B cell (primary cell): ENCODE results near the gene ELMO1. TPM values are rescaled to one million over a fixed set of nuclear protein-coding genes. Genes with fewer than 3 reads are reported as not detected.

ENCODE experiments used
- ATAC-seq: fragments of 200-7000 bp; cut with Tn5 transposase; one replicate; pipeline ENCODE4 v1.10.0; 2021; ENCODE audit warnings: low read depth, mild to moderate bottlenecking, moderate number of reproducible peaks, moderate library complexity
- CTCF ChIA-PET: fragments of 350-600 bp; sonication (Branson Sonifier 250); formaldehyde crosslinking; loops from one replicate; lab custom pipeline; 2021; ENCODE audit warnings: antibody characterized with exemption, inconsistent platforms; lab: Charles Lee
- POLR2A ChIA-PET: fragments of 350-600 bp; sonication (Branson Sonifier 250); formaldehyde crosslinking; loops from one replicate; lab custom pipeline; 2021; ENCODE audit warnings: antibody characterized with exemption; lab: Charles Lee
- DNase-seq: peaks from one replicate; pipeline ENCODE4 v3.0.0; 2013
- H2AFZ ChIP-seq: 2 replicates; pipeline ENCODE4 v1.6.1; 2012; ENCODE audit warnings: mild to moderate bottlenecking, low read depth, low read length; ENCODE audit not compliant: insufficient read depth, poor library complexity, severe bottlenecking
- H3K27ac ChIP-seq, 2 donors: 1 replicate in 1 of 2; 2 replicates in 1 of 2; pipeline ENCODE4 v1.5.1; 2012 to 2013; ENCODE audit warnings: low read length in 2 of 2, mild to moderate bottlenecking in 2 of 2, moderate library complexity in 1 of 2
- H3K27me3 ChIP-seq, 4 experiments: fragments of 200-600 bp in 1 of 4; sonication (generic) in 1 of 4; replicated peaks in 1 of 4; 1 replicate in 2 of 4; 2 replicates in 2 of 4; pipeline versions ENCODE4 v1.6.1 to v1.7.0; 2013 to 2016; ENCODE audit warnings: low read length in 3 of 4, mild to moderate bottlenecking in 2 of 4, mixed read lengths in 1 of 4, moderate library complexity in 1 of 4; ENCODE audit not compliant: insufficient read depth in 4 of 4, control insufficient read depth in 3 of 4; ENCODE audit errors: control extremely low read depth in 1 of 4
- H3K36me3 ChIP-seq, 2 experiments: replicated peaks in 1 of 2; 1 replicate in 1 of 2; 2 replicates in 1 of 2; pipeline versions ENCODE4 v1.6.1 to v1.7.1; 2013; ENCODE audit warnings: low read length in 1 of 2; ENCODE audit not compliant: insufficient read depth in 2 of 2, control insufficient read depth in 1 of 2; ENCODE audit errors: control extremely low read depth in 1 of 2, extremely low read depth in 1 of 2
- H3K4me1 ChIP-seq, 2 donors: fragments of 200-600 bp in 1 of 2; sonication (generic) in 1 of 2; 1 replicate in 1 of 2; 2 replicates in 1 of 2; pipeline versions ENCODE4 v1.5.1 to v1.6.1; 2013 to 2017; ENCODE audit warnings: low read length in 2 of 2; ENCODE audit not compliant: control insufficient read depth in 2 of 2, insufficient read depth in 2 of 2
- H3K4me2 ChIP-seq: replicated peaks from 2 replicates; pipeline ENCODE3; 2012; ENCODE audit warnings: mild to moderate bottlenecking, low read depth, low read length; ENCODE audit not compliant: poor library complexity, severe bottlenecking
- H3K4me3 ChIP-seq, 5 experiments: fragments of 200-600 bp in 1 of 5; sonication (generic) in 1 of 5; 1 replicate in 3 of 5; 2 replicates in 2 of 5; pipeline versions ENCODE4 v1.5.1 to v1.7.0; 2011 to 2016; ENCODE audit warnings: low read length in 4 of 5, mild to moderate bottlenecking in 4 of 5, low read depth in 2 of 5, control low read depth in 1 of 5, moderate library complexity in 1 of 5; ENCODE audit not compliant: insufficient read depth in 1 of 5; ENCODE audit errors: control extremely low read depth in 1 of 5, extremely low read depth in 1 of 5
- H3K79me2 ChIP-seq: fragments of 200-600 bp; sonication (generic); one replicate; pipeline ENCODE4 v1.6.0; 2016; ENCODE audit warnings: low read length; ENCODE audit not compliant: control insufficient read depth, insufficient read depth
- H3K9ac ChIP-seq: fragments of 200-600 bp; sonication (generic); 2 replicates; pipeline ENCODE4 v1.6.1; 2017; ENCODE audit warnings: mild to moderate bottlenecking, low read length, moderate library complexity
- H3K9me3 ChIP-seq, 3 donors: one replicate each; pipeline versions ENCODE4 v1.6.1 to v1.7.1; 2013; ENCODE audit warnings: low read length in 2 of 3; ENCODE audit not compliant: control insufficient read depth in 2 of 3, insufficient read depth in 1 of 3; ENCODE audit errors: control extremely low read depth in 1 of 3
- H4K20me1 ChIP-seq: 2 replicates; pipeline ENCODE4 v1.6.0; 2012; ENCODE audit warnings: mild to moderate bottlenecking, low read length; ENCODE audit not compliant: insufficient read depth, control insufficient read depth, poor library complexity, severe bottlenecking
- H3K27ac Mint-ChIP-seq: one replicate; pipeline ENCODE4 v1.8.0; 2021; ENCODE audit warnings: mixed read lengths
- H3K27me3 Mint-ChIP-seq: one replicate; pipeline ENCODE4 v1.8.0; 2021; ENCODE audit warnings: mixed read lengths
- H3K4me1 Mint-ChIP-seq: one replicate; pipeline ENCODE4 v1.8.0; 2021; ENCODE audit warnings: mixed read lengths
- H3K4me3 Mint-ChIP-seq: one replicate; pipeline ENCODE4 v1.8.0; 2021; ENCODE audit warnings: mixed read lengths
- H3K9me3 Mint-ChIP-seq: one replicate; pipeline ENCODE4 v1.8.0; 2022; ENCODE audit warnings: mixed read lengths; ENCODE audit not compliant: insufficient read depth
- EZH2 ChIP-seq: IDR thresholded peaks from 2 replicates; pipeline ENCODE4 v1.6.1; 2012; ENCODE audit warnings: borderline replicate concordance, low read depth, mild to moderate bottlenecking, moderate library complexity, low read length; ENCODE audit not compliant: insufficient read depth, poor library complexity, severe bottlenecking
- WGBS: methylation state at CpG from one replicate; pipeline ENCODE4 v1.1.5; 2013; ENCODE audit warnings: missing lambda C conversion rate; ENCODE audit not compliant: insufficient coverage; 5-methylcytosine and 5-hydroxymethylcytosine counted together
- intact Hi-C: fragments of 100-400 bp; cut with micrococcal nuclease; formaldehyde crosslinking; loops from one replicate; pipeline ENCODE4 v1.10.0; 2022
- polyA plus RNA-seq: library from polyadenylated mRNA; depleted of rRNA; stranded (reverse); fragments of >200 nt; gene quantifications from 2 replicates; pipeline ENCODE4 v1.2.3, GENCODE V29; 2012
- total RNA-seq, 2 donors: library from RNA; stranded (reverse); fragments of 120-200 nt in 1 of 2; gene quantifications; 1 replicate in 1 of 2; 2 replicates in 1 of 2; pipeline versions ENCODE4 v1.2.3 to v1.2.4, GENCODE V29; 2013 to 2022
- TF ChIP-seq, protein P1 (sequence below): fragments of 200-600 bp; IDR thresholded peaks from one replicate; pipeline ENCODE4 v1.8.0; 2022; ENCODE audit warnings: antibody characterized with exemption, mild to moderate bottlenecking

Gene ELMO1
- total and polyA plus RNA-seq, 2 donors (not counting 1 experiment from before 2014, with no cell fraction given): 44.7 to 177 TPM

- Mint-ChIP-seq H3K9me3 (no peaks in the 10 kb centered on the region), H3K4me1 (no peaks in the 10 kb centered on the region), H3K4me3 (no peak overlapping the region), H3K27ac (no peak overlapping the region), H3K27me3 (no peaks in the 10 kb centered on the region)
- H3K27me3 ChIP-seq: no peaks in the 10 kb centered on the region
- CTCF ChIA-PET: no interaction called here
- no peak overlapping the region for H3K4me2 ChIP-seq
- POLR2A ChIA-PET: interaction anchor here (0.5 kb wide), 1 partner anchor 110 kb away, joined by 6 read pairs; no protein-coding TSS in a partner anchor
- peaks cover 10% of the 10 kb centered on the region for H4K20me1 ChIP-seq
- no peaks in the 10 kb centered on the region for H3K79me2 ChIP-seq
- intact Hi-C loops: no loop called here
- no peak overlapping the region for H3K9ac ChIP-seq
- TF ChIP-seq EZH2: no peak
- TF ChIP-seq, protein P1, sequence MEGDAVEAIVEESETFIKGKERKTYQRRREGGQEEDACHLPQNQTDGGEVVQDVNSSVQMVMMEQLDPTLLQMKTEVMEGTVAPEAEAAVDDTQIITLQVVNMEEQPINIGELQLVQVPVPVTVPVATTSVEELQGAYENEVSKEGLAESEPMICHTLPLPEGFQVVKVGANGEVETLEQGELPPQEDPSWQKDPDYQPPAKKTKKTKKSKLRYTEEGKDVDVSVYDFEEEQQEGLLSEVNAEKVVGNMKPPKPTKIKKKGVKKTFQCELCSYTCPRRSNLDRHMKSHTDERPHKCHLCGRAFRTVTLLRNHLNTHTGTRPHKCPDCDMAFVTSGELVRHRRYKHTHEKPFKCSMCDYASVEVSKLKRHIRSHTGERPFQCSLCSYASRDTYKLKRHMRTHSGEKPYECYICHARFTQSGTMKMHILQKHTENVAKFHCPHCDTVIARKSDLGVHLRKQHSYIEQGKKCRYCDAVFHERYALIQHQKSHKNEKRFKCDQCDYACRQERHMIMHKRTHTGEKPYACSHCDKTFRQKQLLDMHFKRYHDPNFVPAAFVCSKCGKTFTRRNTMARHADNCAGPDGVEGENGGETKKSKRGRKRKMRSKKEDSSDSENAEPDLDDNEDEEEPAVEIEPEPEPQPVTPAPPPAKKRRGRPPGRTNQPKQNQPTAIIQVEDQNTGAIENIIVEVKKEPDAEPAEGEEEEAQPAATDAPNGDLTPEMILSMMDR: no peak
- no peaks in the 10 kb centered on the region for H3K4me1 ChIP-seq
- no peaks in the 10 kb centered on the region for H3K9me3 ChIP-seq
- no peak overlapping the region for H3K27ac ChIP-seq
- H3K4me3 ChIP-seq: no peak overlapping the region
- DNase-seq (no peak), ATAC-seq (no peak)
- peaks cover 0 to 6% of the 10 kb centered on the region in 2 experiments for H3K36me3 ChIP-seq
- 100% methylated on average over 1 of the region's 5 CpGs for WGBS
- no peak overlapping the region for H2AFZ ChIP-seq
These were observed 536.9 kb downstream of the ELMO1 start for GRCh38 chr7:36911788-36912187.

DNA sequence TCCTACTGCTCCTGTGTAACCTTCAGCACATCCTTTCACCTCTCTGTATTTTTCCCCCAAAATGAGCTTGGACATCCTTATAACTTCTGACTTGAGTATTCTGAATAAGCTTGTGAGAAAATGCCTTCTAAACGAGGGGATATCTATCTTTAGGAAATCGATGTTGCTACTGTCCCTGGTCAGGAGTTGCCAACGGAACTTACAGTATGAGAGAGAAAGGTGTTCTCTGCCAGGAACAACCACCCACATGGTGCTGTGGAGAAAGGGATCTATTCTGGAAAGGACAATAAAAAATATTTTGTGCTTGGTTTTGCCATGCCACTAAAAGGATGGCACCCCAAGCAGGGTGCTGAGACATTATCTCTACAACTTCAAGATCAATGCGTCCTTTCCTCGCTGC lies 537.8 kb downstream of the ELMO1 start:
- no peaks in the 10 kb centered on the region for H3K9me3 Mint-ChIP-seq
- CTCF ChIA-PET: no interaction called here

More for the DNA sequence above, 537.8 kb downstream of the ELMO1 start:
- DNase-seq (no peak), ATAC-seq (no peak)
- POLR2A ChIA-PET: no interaction called here
- intact Hi-C loops: no loop called here
- H3K9me3 ChIP-seq: no peaks in the 10 kb centered on the region
- H3K79me2 ChIP-seq: no peaks in the 10 kb centered on the region
- no peak overlapping the region for H3K9ac ChIP-seq
- H3K4me1 ChIP-seq: no peaks in the 10 kb centered on the region
- no peak for TF ChIP-seq EZH2
- TF ChIP-seq, protein P1: no peak
- no peaks in the 10 kb centered on the region for H3K27me3 ChIP-seq
- no peak overlapping the region for H3K27ac ChIP-seq
- H3K27ac Mint-ChIP-seq: no peak overlapping the region
- H2AFZ ChIP-seq: no peak overlapping the region
- H3K4me3 ChIP-seq: no peak overlapping the region
- H3K27me3 Mint-ChIP-seq: no peaks in the 10 kb centered on the region
- H4K20me1 ChIP-seq: peaks cover 10% of the 10 kb centered on the region
- no CpG with 5 or more reads among the region's 5 CpGs for WGBS
- no peak overlapping the region for H3K4me2 ChIP-seq
- H3K4me3 Mint-ChIP-seq: no peak overlapping the region
- peaks cover 0 to 6% of the 10 kb centered on the region in 2 experiments for H3K36me3 ChIP-seq
- H3K4me1 Mint-ChIP-seq: no peaks in the 10 kb centered on the region
